DOHH2 (cell line): Measurements from ENCODE around the gene FAM8A1.

Experiments used
- H3F3A ChIP-seq: fragments of 200-600 bp; sonication (generic), shearing (Covaris generic); 2 replicates; pipeline ENCODE4 v1.6.0; 2016; ENCODE audit warnings: antibody characterized with exemption, mild to moderate bottlenecking; ENCODE audit not compliant: control insufficient read depth, insufficient read depth
- H3K27ac ChIP-seq: fragments of 200-600 bp; sonication (generic); 2 replicates; pipeline ENCODE4 v1.5.1; 2014; ENCODE audit warnings: low read depth, mild to moderate bottlenecking, low read length, moderate library complexity
- H3K27me3 ChIP-seq: fragments of 200-600 bp; sonication (generic); 2 replicates; pipeline ENCODE4 v1.6.1; 2014; ENCODE audit warnings: mild to moderate bottlenecking, low read length, mixed read lengths; ENCODE audit not compliant: control insufficient read depth
- H3K36me3 ChIP-seq: fragments of 200-600 bp; sonication (generic); 2 replicates; pipeline ENCODE4 v1.6.1; 2014; ENCODE audit warnings: mild to moderate bottlenecking, low read length, moderate library complexity, mixed read lengths; ENCODE audit not compliant: control insufficient read depth
- H3K4me1 ChIP-seq: fragments of 200-600 bp; sonication (generic); 2 replicates; pipeline ENCODE4 v1.6.1; 2014; ENCODE audit warnings: mild to moderate bottlenecking, low read length, mixed read lengths; ENCODE audit not compliant: control insufficient read depth
- H3K4me2 ChIP-seq: fragments of 200-600 bp; sonication (generic); 2 replicates; pipeline ENCODE4 v1.6.0; 2014; ENCODE audit warnings: mild to moderate bottlenecking, low read length, moderate library complexity
- H3K4me3 ChIP-seq: fragments of 200-600 bp; sonication (generic); 2 replicates; pipeline ENCODE4 v1.5.1; 2014; ENCODE audit warnings: mild to moderate bottlenecking, low read length, mixed read lengths
- H3K79me2 ChIP-seq: fragments of 200-600 bp; sonication (generic); 2 replicates; pipeline ENCODE4 v1.6.1; 2014; ENCODE audit warnings: mild to moderate bottlenecking, low read length, mixed read lengths; ENCODE audit not compliant: control insufficient read depth
- H3K9me2 ChIP-seq: fragments of 200-600 bp; sonication (generic); replicated peaks from 2 replicates; pipeline ENCODE4 v1.6.1; 2014; ENCODE audit warnings: mild to moderate bottlenecking, low read length, mixed read lengths; ENCODE audit not compliant: control insufficient read depth
- H3K9me3 ChIP-seq: fragments of 200-600 bp; sonication (generic); 2 replicates; pipeline ENCODE4 v1.6.1; 2014; ENCODE audit warnings: antibody characterized with exemption, low read length, mixed read lengths; ENCODE audit not compliant: control insufficient read depth, insufficient read depth
- H4K20me1 ChIP-seq: fragments of 200-600 bp; sonication (generic); 2 replicates; pipeline ENCODE4 v1.6.0; 2014; ENCODE audit warnings: low read depth, mild to moderate bottlenecking, antibody characterized with exemption, low read length, moderate library complexity; ENCODE audit not compliant: control insufficient read depth, insufficient read depth
- EZH2phosphoT487 ChIP-seq: fragments of 200-600 bp; sonication (generic); IDR thresholded peaks from 2 replicates; pipeline ENCODE4 v1.6.1; 2017; ENCODE audit warnings: borderline replicate concordance, mild to moderate bottlenecking, antibody characterized with exemption, low read length, moderate library complexity, mixed read lengths
- TF ChIP-seq, protein P1 (sequence below): fragments of 200-600 bp; sonication (generic); IDR thresholded peaks from one replicate; pipeline ENCODE4 v1.5.1; 2014; ENCODE audit warnings: antibody characterized with exemption, mild to moderate bottlenecking, low read depth, low read length; ENCODE audit not compliant: poor library complexity, severe bottlenecking

The FAM8A1 gene

DNA sequence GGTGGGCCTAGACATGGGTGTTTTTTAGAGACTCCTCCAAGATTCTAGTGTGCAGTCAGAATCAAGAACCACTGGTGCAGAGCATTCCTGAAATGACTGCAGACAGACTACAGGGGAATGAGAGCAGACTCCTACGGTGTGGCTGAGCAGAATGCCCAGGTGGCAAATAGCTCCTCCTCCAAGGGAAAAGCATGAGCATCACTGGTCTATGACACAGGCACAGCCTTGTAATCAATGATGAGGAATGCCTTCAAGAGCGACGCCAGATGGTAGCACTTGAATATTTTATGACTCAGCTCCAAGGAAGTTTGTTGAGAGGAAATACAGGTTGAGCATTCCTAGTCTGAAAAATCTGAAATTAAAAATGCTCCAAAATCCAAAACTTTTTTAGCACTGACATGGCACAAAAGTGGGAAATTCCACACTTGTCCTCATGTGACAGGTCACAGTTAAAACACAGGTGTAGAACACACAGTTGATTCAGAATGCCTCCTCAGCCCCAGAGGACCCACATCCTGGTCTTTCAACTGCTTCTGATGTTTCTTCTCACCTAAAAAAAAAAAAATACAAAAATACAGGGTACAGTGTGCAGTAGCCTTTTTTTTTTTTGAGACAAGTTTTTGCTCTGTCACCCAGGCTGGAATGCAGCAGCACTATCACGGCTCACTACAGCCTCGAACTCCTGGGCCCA is 10.6 kb upstream of the FAM8A1 start:
- Histone ChIP-seq H3K9me3 (no peaks in the 10 kb centered on the region), H3K36me3 (no peaks in the 10 kb centered on the region), H3K4me2 (no peak overlapping the region), H3K27ac (no peak overlapping the region), H3K9me2 (no peaks in the 10 kb centered on the region), H3K79me2 (no peaks in the 10 kb centered on the region), H3K4me3 (no peak overlapping the region), H3F3A (no peaks in the 10 kb centered on the region), H3K27me3 (no peaks in the 10 kb centered on the region), H4K20me1 (no peaks in the 10 kb centered on the region), H3K4me1 (no peaks in the 10 kb centered on the region)
- no peak for TF ChIP-seq EZH2phosphoT487
- TF ChIP-seq, protein P1, sequence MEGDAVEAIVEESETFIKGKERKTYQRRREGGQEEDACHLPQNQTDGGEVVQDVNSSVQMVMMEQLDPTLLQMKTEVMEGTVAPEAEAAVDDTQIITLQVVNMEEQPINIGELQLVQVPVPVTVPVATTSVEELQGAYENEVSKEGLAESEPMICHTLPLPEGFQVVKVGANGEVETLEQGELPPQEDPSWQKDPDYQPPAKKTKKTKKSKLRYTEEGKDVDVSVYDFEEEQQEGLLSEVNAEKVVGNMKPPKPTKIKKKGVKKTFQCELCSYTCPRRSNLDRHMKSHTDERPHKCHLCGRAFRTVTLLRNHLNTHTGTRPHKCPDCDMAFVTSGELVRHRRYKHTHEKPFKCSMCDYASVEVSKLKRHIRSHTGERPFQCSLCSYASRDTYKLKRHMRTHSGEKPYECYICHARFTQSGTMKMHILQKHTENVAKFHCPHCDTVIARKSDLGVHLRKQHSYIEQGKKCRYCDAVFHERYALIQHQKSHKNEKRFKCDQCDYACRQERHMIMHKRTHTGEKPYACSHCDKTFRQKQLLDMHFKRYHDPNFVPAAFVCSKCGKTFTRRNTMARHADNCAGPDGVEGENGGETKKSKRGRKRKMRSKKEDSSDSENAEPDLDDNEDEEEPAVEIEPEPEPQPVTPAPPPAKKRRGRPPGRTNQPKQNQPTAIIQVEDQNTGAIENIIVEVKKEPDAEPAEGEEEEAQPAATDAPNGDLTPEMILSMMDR = no peak

DNA sequence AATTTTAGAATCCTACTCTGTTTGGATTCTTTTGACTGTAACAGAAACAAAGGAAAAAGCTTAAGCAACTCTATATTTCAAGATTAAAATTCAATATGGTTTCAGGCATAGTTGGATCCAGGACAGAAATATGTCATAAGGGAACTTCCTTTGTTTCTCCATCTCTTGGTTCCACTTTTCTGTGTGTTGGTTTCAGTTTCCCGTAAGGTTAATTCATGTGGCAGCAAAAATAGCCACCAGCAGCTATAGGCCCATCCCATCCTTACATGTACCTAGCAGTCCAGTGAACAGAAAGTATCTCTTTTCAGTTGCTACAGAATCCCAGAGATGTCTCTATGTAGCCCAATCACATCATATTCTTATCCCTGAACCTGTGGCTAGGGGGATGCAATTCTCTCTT is 8.8 kb upstream of the FAM8A1 start:
- H3K9me2 ChIP-seq = no peaks in the 10 kb centered on the region
- H3K4me3 ChIP-seq = no peak overlapping the region
- no peaks in the 10 kb centered on the region for H3K27me3 ChIP-seq
- H3F3A ChIP-seq = no peaks in the 10 kb centered on the region
- no peak overlapping the region for H3K4me2 ChIP-seq
- no peaks in the 10 kb centered on the region for H3K36me3 ChIP-seq
- no peaks in the 10 kb centered on the region for H3K79me2 ChIP-seq
- H3K9me3 ChIP-seq = no peaks in the 10 kb centered on the region
- no peaks in the 10 kb centered on the region for H3K4me1 ChIP-seq
- TF ChIP-seq, protein P1 = no peak
- no peak for TF ChIP-seq EZH2phosphoT487
- H3K27ac ChIP-seq = no peak overlapping the region
- H4K20me1 ChIP-seq = no peaks in the 10 kb centered on the region

DNA sequence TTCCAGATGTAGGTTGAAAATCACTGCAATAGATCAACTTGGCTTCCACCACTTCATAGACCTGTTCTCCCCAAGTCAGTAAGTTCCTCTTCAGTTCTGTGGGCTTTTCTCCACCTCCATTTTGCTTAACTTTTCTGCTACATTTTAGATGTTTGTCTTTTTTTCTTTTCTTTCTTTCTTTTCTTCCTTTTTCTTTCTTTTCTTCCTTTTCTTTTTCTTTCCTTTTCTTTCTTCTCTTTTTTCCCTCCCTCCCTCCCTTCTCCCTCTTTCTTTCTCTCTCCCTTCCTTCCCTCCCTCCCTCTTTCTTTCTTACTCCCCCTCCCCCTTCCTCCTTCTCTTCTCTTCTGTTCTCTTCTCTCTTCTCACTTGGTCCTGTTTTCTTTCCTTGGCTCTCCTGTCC is 6.9 kb upstream of the FAM8A1 start:
- Histone ChIP-seq H3K4me2 (no peak overlapping the region), H3K9me3 (no peaks in the 10 kb centered on the region), H3K4me3 (no peak overlapping the region), H3K27me3 (no peaks in the 10 kb centered on the region), H3K36me3 (no peaks in the 10 kb centered on the region), H3K4me1 (no peaks in the 10 kb centered on the region), H3K9me2 (no peaks in the 10 kb centered on the region), H4K20me1 (no peaks in the 10 kb centered on the region), H3F3A (no peaks in the 10 kb centered on the region), H3K79me2 (no peaks in the 10 kb centered on the region), H3K27ac (no peak overlapping the region)
- TF ChIP-seq, protein P1 = no peak
- TF ChIP-seq EZH2phosphoT487 = no peak
